B cell (primary cell): ENCODE measurements around the gene RPL19. TPM values are rescaled to one million over a fixed set of nuclear protein-coding genes. Genes with fewer than 3 reads are reported as not detected.

Experiments
- ATAC-seq: fragments of 200-7000 bp; cut with Tn5 transposase; one replicate; pipeline ENCODE4 v1.10.0; 2021; ENCODE audit warnings: low read depth, mild to moderate bottlenecking, moderate number of reproducible peaks, moderate library complexity
- CTCF ChIA-PET: fragments of 350-600 bp; sonication (Branson Sonifier 250); formaldehyde crosslinking; loops from one replicate; lab custom pipeline; 2021; ENCODE audit warnings: antibody characterized with exemption, inconsistent platforms; lab: Charles Lee
- POLR2A ChIA-PET: fragments of 350-600 bp; sonication (Branson Sonifier 250); formaldehyde crosslinking; loops from one replicate; lab custom pipeline; 2021; ENCODE audit warnings: antibody characterized with exemption; lab: Charles Lee
- DNase-seq: peaks from one replicate; pipeline ENCODE4 v3.0.0; 2013
- H2AFZ ChIP-seq: 2 replicates; pipeline ENCODE4 v1.6.1; 2012; ENCODE audit warnings: mild to moderate bottlenecking, low read depth, low read length; ENCODE audit not compliant: insufficient read depth, poor library complexity, severe bottlenecking
- H3K27ac ChIP-seq, 2 donors: 1 replicate in 1 of 2; 2 replicates in 1 of 2; pipeline ENCODE4 v1.5.1; 2012 to 2013; ENCODE audit warnings: low read length in 2 of 2, mild to moderate bottlenecking in 2 of 2, moderate library complexity in 1 of 2
- H3K27me3 ChIP-seq, 4 experiments: fragments of 200-600 bp in 1 of 4; sonication (generic) in 1 of 4; replicated peaks in 1 of 4; 1 replicate in 2 of 4; 2 replicates in 2 of 4; pipeline versions ENCODE4 v1.6.1 to v1.7.0; 2013 to 2016; ENCODE audit warnings: low read length in 3 of 4, mild to moderate bottlenecking in 2 of 4, mixed read lengths in 1 of 4, moderate library complexity in 1 of 4; ENCODE audit not compliant: insufficient read depth in 4 of 4, control insufficient read depth in 3 of 4; ENCODE audit errors: control extremely low read depth in 1 of 4
- H3K36me3 ChIP-seq, 2 experiments: replicated peaks in 1 of 2; 1 replicate in 1 of 2; 2 replicates in 1 of 2; pipeline versions ENCODE4 v1.6.1 to v1.7.1; 2013; ENCODE audit warnings: low read length in 1 of 2; ENCODE audit not compliant: insufficient read depth in 2 of 2, control insufficient read depth in 1 of 2; ENCODE audit errors: control extremely low read depth in 1 of 2, extremely low read depth in 1 of 2
- H3K4me1 ChIP-seq, 2 donors: fragments of 200-600 bp in 1 of 2; sonication (generic) in 1 of 2; 1 replicate in 1 of 2; 2 replicates in 1 of 2; pipeline versions ENCODE4 v1.5.1 to v1.6.1; 2013 to 2017; ENCODE audit warnings: low read length in 2 of 2; ENCODE audit not compliant: control insufficient read depth in 2 of 2, insufficient read depth in 2 of 2
- H3K4me2 ChIP-seq: replicated peaks from 2 replicates; pipeline ENCODE3; 2012; ENCODE audit warnings: mild to moderate bottlenecking, low read depth, low read length; ENCODE audit not compliant: poor library complexity, severe bottlenecking
- H3K4me3 ChIP-seq, 5 experiments: fragments of 200-600 bp in 1 of 5; sonication (generic) in 1 of 5; 1 replicate in 3 of 5; 2 replicates in 2 of 5; pipeline versions ENCODE4 v1.5.1 to v1.7.0; 2011 to 2016; ENCODE audit warnings: low read length in 4 of 5, mild to moderate bottlenecking in 4 of 5, low read depth in 2 of 5, control low read depth in 1 of 5, moderate library complexity in 1 of 5; ENCODE audit not compliant: insufficient read depth in 1 of 5; ENCODE audit errors: control extremely low read depth in 1 of 5, extremely low read depth in 1 of 5
- H3K79me2 ChIP-seq: fragments of 200-600 bp; sonication (generic); one replicate; pipeline ENCODE4 v1.6.0; 2016; ENCODE audit warnings: low read length; ENCODE audit not compliant: control insufficient read depth, insufficient read depth
- H3K9ac ChIP-seq: fragments of 200-600 bp; sonication (generic); 2 replicates; pipeline ENCODE4 v1.6.1; 2017; ENCODE audit warnings: mild to moderate bottlenecking, low read length, moderate library complexity
- H3K9me3 ChIP-seq, 3 donors: one replicate each; pipeline versions ENCODE4 v1.6.1 to v1.7.1; 2013; ENCODE audit warnings: low read length in 2 of 3; ENCODE audit not compliant: control insufficient read depth in 2 of 3, insufficient read depth in 1 of 3; ENCODE audit errors: control extremely low read depth in 1 of 3
- H4K20me1 ChIP-seq: 2 replicates; pipeline ENCODE4 v1.6.0; 2012; ENCODE audit warnings: mild to moderate bottlenecking, low read length; ENCODE audit not compliant: insufficient read depth, control insufficient read depth, poor library complexity, severe bottlenecking
- H3K27ac Mint-ChIP-seq: one replicate; pipeline ENCODE4 v1.8.0; 2021; ENCODE audit warnings: mixed read lengths
- H3K27me3 Mint-ChIP-seq: one replicate; pipeline ENCODE4 v1.8.0; 2021; ENCODE audit warnings: mixed read lengths
- H3K4me1 Mint-ChIP-seq: one replicate; pipeline ENCODE4 v1.8.0; 2021; ENCODE audit warnings: mixed read lengths
- H3K4me3 Mint-ChIP-seq: one replicate; pipeline ENCODE4 v1.8.0; 2021; ENCODE audit warnings: mixed read lengths
- H3K9me3 Mint-ChIP-seq: one replicate; pipeline ENCODE4 v1.8.0; 2022; ENCODE audit warnings: mixed read lengths; ENCODE audit not compliant: insufficient read depth
- EZH2 ChIP-seq: IDR thresholded peaks from 2 replicates; pipeline ENCODE4 v1.6.1; 2012; ENCODE audit warnings: borderline replicate concordance, low read depth, mild to moderate bottlenecking, moderate library complexity, low read length; ENCODE audit not compliant: insufficient read depth, poor library complexity, severe bottlenecking
- WGBS: methylation state at CpG from one replicate; pipeline ENCODE4 v1.1.5; 2013; ENCODE audit warnings: missing lambda C conversion rate; ENCODE audit not compliant: insufficient coverage; 5-methylcytosine and 5-hydroxymethylcytosine counted together
- intact Hi-C: fragments of 100-400 bp; cut with micrococcal nuclease; formaldehyde crosslinking; loops from one replicate; pipeline ENCODE4 v1.10.0; 2022
- polyA plus RNA-seq: library from polyadenylated mRNA; depleted of rRNA; stranded (reverse); fragments of >200 nt; gene quantifications from 2 replicates; pipeline ENCODE4 v1.2.3, GENCODE V29; 2012
- total RNA-seq, 2 donors: library from RNA; stranded (reverse); fragments of 120-200 nt in 1 of 2; gene quantifications; 1 replicate in 1 of 2; 2 replicates in 1 of 2; pipeline versions ENCODE4 v1.2.3 to v1.2.4, GENCODE V29; 2013 to 2022
- TF ChIP-seq, protein P1 (sequence below): fragments of 200-600 bp; IDR thresholded peaks from one replicate; pipeline ENCODE4 v1.8.0; 2022; ENCODE audit warnings: antibody characterized with exemption, mild to moderate bottlenecking

The RPL19 gene
- total and polyA plus RNA-seq, 2 donors (not counting 1 experiment from before 2014, with no cell fraction given), result 3,041 to 3,233 TPM

DNA sequence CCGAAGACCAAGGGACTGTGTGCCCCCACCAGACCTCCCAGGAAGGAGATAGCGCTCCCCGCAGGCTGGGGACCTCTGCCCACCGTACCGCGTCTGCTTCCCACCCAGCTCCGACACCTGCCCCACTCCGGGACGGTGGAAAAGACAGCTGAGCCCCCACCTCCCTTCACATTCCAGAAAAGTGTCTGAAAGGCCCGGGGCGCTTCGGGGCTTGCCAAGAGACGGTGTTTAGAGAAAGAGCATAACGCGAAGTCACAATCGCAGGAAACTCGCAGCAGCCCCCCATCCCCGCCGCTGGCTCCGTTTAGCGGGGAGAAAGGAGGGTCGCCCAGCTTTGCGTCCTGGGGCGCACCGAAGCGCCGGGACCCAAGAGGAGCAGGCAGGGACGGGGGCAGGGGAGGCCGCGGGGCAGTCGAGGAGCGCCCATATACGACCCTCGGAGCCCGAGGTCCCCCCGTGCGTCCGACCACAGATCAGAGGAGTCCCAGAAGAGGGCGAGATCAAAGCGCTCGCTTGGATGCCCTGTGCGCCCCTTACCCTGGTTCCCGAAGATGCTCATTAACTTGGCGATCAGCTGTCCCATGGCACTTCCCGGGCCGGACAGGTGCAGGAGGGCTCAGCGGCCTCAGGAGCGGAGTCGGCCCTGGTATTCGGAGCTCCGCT, 34.8 kb upstream of the RPL19 start:
- intact Hi-C loops, result no loop called here
- Histone ChIP-seq H3K36me3 (no peaks in the 10 kb centered on the region), H3K79me2 (no peaks in the 10 kb centered on the region), H3K4me3 (peak overlapping the region; percentile 36 to 74 (median 69)), H3K27ac (no peak overlapping the region), H3K27me3 (peaks cover 0 to 41% (median 11%) of the 10 kb centered on the region in 4 experiments), H2AFZ (peak overlapping the region; percentile 87), H3K4me1 (peaks cover 27 to 29% of the 10 kb centered on the region in 2 donors), H4K20me1 (no peaks in the 10 kb centered on the region), H3K9ac (peak overlapping the region; percentile 71), H3K4me2 (peak overlapping the region; percentile 89), H3K9me3 (peaks cover 0 to 12% (median 0%) of the 10 kb centered on the region in 3 donors)
- WGBS, result 7% methylated on average over 49 of the region's 51 CpGs
- DNase-seq (no peak), ATAC-seq (peak; percentile 12)
- CTCF ChIA-PET, result interaction anchor here (0.6 to 6.9 kb wide), 29 partner anchors 9 to 488 kb away, joined by 3 to 77 read pairs (median 5); partner anchors contain the start of genes PLXDC1 and RPL19
- POLR2A ChIA-PET, result interaction anchor here (0.6 to 1.2 kb wide), 4 partner anchors 12 to 410 kb away, joined by 3 to 10 read pairs (median 4); partner anchors contain the start of genes FBXO47 and RPL19
- peaks cover 16% of the 10 kb centered on the region for H3K27me3 Mint-ChIP-seq
- TF ChIP-seq, protein P1, sequence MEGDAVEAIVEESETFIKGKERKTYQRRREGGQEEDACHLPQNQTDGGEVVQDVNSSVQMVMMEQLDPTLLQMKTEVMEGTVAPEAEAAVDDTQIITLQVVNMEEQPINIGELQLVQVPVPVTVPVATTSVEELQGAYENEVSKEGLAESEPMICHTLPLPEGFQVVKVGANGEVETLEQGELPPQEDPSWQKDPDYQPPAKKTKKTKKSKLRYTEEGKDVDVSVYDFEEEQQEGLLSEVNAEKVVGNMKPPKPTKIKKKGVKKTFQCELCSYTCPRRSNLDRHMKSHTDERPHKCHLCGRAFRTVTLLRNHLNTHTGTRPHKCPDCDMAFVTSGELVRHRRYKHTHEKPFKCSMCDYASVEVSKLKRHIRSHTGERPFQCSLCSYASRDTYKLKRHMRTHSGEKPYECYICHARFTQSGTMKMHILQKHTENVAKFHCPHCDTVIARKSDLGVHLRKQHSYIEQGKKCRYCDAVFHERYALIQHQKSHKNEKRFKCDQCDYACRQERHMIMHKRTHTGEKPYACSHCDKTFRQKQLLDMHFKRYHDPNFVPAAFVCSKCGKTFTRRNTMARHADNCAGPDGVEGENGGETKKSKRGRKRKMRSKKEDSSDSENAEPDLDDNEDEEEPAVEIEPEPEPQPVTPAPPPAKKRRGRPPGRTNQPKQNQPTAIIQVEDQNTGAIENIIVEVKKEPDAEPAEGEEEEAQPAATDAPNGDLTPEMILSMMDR, result no peak
- no peak for TF ChIP-seq EZH2
- no peaks in the 10 kb centered on the region for H3K9me3 Mint-ChIP-seq
- peaks cover 28% of the 10 kb centered on the region for H3K4me1 Mint-ChIP-seq
- peak overlapping the region; percentile 90 for H3K4me3 Mint-ChIP-seq
- peak overlapping the region; percentile 29 for H3K27ac Mint-ChIP-seq
